OCI-LY1 (cell line): ENCODE measurements around the gene ZNF808.
"Not testable (repeated sequence)": the region's sequence is repeated elsewhere in the genome, so short reads cannot be mapped to it uniquely, and the experiment has no call there.

ENCODE experiments used
- H2AFZ ChIP-seq: fragments of 200-600 bp; sonication (generic), shearing (Covaris generic); 2 replicates; pipeline ENCODE4 v1.6.0; 2014; ENCODE audit warnings: antibody characterized with exemption, mild to moderate bottlenecking, low read length
- H3F3A ChIP-seq: fragments of 200-600 bp; sonication (generic), shearing (Covaris generic); 2 replicates; pipeline ENCODE4 v1.6.0; 2014; ENCODE audit warnings: mild to moderate bottlenecking, antibody characterized with exemption, low read length, moderate library complexity; ENCODE audit not compliant: insufficient read depth
- H3K27ac ChIP-seq: fragments of 200-600 bp; sonication (generic); 2 replicates; pipeline ENCODE4 v1.5.1; 2014; ENCODE audit warnings: low read length, mixed run types, mild to moderate bottlenecking, low read depth; ENCODE audit not compliant: poor library complexity, severe bottlenecking
- H3K27me3 ChIP-seq: fragments of 200-600 bp; sonication (generic); 2 replicates; pipeline ENCODE4 v1.6.0; 2014; ENCODE audit warnings: antibody characterized with exemption, mild to moderate bottlenecking, low read length, moderate library complexity; ENCODE audit not compliant: insufficient read depth
- H3K36me3 ChIP-seq: fragments of 200-600 bp; sonication (generic); 2 replicates; pipeline ENCODE4 v1.6.1; 2014; ENCODE audit warnings: mild to moderate bottlenecking, antibody characterized with exemption, low read length, moderate library complexity, mixed read lengths; ENCODE audit not compliant: insufficient read depth
- H3K4me1 ChIP-seq: fragments of 200-600 bp; sonication (generic); 2 replicates; pipeline ENCODE4 v1.5.1; 2014; ENCODE audit warnings: mild to moderate bottlenecking, low read length, moderate library complexity; ENCODE audit not compliant: insufficient read depth, severe bottlenecking
- H3K4me2 ChIP-seq: fragments of 200-600 bp; sonication (generic), shearing (Covaris generic); 2 replicates; pipeline ENCODE4 v1.6.1; 2014; ENCODE audit warnings: low read length
- H3K4me3 ChIP-seq: fragments of 200-600 bp; sonication (generic); 2 replicates; pipeline ENCODE4 v1.5.1; 2014; ENCODE audit warnings: low read length, low read depth, mild to moderate bottlenecking, mixed read lengths; ENCODE audit not compliant: poor library complexity, severe bottlenecking
- H3K79me2 ChIP-seq: fragments of 200-600 bp; shearing (Covaris generic); 2 replicates; pipeline ENCODE4 v1.6.1; 2016; ENCODE audit warnings: mixed run types, low read length, mixed read lengths; ENCODE audit not compliant: insufficient read depth
- H3K9ac ChIP-seq: fragments of 200-600 bp; sonication (generic), shearing (Covaris generic); 2 replicates; pipeline ENCODE4 v1.6.1; 2014; ENCODE audit warnings: mild to moderate bottlenecking, low read length, mixed read lengths
- H3K9me2 ChIP-seq: fragments of 200-600 bp; sonication (generic), shearing (Covaris generic); 2 replicates; pipeline ENCODE4 v1.6.1; 2014; ENCODE audit warnings: low read depth, mild to moderate bottlenecking, low read length, mixed read lengths
- H3K9me3 ChIP-seq: fragments of 200-600 bp; shearing (Covaris generic); 2 replicates; pipeline ENCODE4 v1.6.1; 2014; ENCODE audit warnings: low read length, mixed read lengths
- H4K20me1 ChIP-seq: fragments of 200-600 bp; sonication (generic), shearing (Covaris generic); 2 replicates; pipeline ENCODE4 v1.6.0; 2016; ENCODE audit warnings: mild to moderate bottlenecking, low read length; ENCODE audit not compliant: insufficient read depth
- EZH2 ChIP-seq: fragments of 200-600 bp; sonication (generic), shearing (Covaris generic); IDR thresholded peaks from 2 replicates; pipeline ENCODE4 v1.8.0; 2017; ENCODE audit warnings: borderline replicate concordance, mixed run types, mild to moderate bottlenecking, antibody characterized with exemption, low read length, moderate library complexity, mixed read lengths
- TF ChIP-seq, protein P1 (sequence below): fragments of 200-600 bp; sonication (generic), shearing (Covaris generic); IDR thresholded peaks from 2 replicates; pipeline ENCODE4 v1.5.1; 2017; ENCODE audit warnings: mild to moderate bottlenecking, antibody characterized with exemption, low read length, moderate library complexity, mixed read lengths

The ZNF808 gene

GRCh38 chr19:52516191-52516590, 11.3 kb upstream of the ZNF808 start:
- H3K9me3 ChIP-seq, result no peaks in the 10 kb centered on the region; the same call in 1 of the 2 replicates
- no peak overlapping the region for H3K27ac ChIP-seq
- no peak for TF ChIP-seq EZH2
- TF ChIP-seq, protein P1, sequence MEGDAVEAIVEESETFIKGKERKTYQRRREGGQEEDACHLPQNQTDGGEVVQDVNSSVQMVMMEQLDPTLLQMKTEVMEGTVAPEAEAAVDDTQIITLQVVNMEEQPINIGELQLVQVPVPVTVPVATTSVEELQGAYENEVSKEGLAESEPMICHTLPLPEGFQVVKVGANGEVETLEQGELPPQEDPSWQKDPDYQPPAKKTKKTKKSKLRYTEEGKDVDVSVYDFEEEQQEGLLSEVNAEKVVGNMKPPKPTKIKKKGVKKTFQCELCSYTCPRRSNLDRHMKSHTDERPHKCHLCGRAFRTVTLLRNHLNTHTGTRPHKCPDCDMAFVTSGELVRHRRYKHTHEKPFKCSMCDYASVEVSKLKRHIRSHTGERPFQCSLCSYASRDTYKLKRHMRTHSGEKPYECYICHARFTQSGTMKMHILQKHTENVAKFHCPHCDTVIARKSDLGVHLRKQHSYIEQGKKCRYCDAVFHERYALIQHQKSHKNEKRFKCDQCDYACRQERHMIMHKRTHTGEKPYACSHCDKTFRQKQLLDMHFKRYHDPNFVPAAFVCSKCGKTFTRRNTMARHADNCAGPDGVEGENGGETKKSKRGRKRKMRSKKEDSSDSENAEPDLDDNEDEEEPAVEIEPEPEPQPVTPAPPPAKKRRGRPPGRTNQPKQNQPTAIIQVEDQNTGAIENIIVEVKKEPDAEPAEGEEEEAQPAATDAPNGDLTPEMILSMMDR, result no peak

GRCh38 chr19:52518646-52519045, 8.8 kb upstream of the ZNF808 start:
- Histone ChIP-seq H3F3A (no peaks in the 10 kb centered on the region), H3K9me3 (peaks cover 4% of the 10 kb centered on the region; the same call in 1 of the 2 replicates), H3K79me2 (no peaks in the 10 kb centered on the region), H4K20me1 (no peaks in the 10 kb centered on the region), H3K4me1 (no peaks in the 10 kb centered on the region), H3K27ac (no peak overlapping the region), H3K4me2 (no peak overlapping the region), H3K4me3 (no peak overlapping the region), H3K27me3 (no peaks in the 10 kb centered on the region), H3K36me3 (no peaks in the 10 kb centered on the region), H3K9ac (no peak overlapping the region), H3K9me2 (no peaks in the 10 kb centered on the region), H2AFZ (no peak overlapping the region)
- TF ChIP-seq EZH2, result no peak
- TF ChIP-seq, protein P1, result no peak

More at GRCh38 chr19:52516191-52516590, 11.3 kb upstream of the ZNF808 start:
- Histone ChIP-seq H4K20me1 (no peaks in the 10 kb centered on the region), H3K9ac (no peak overlapping the region), H3K4me3 (no peak overlapping the region), H3K27me3 (no peaks in the 10 kb centered on the region), H2AFZ (no peak overlapping the region), H3K9me2 (no peaks in the 10 kb centered on the region), H3K36me3 (no peaks in the 10 kb centered on the region), H3K4me2 (no peak overlapping the region), H3K4me1 (no peaks in the 10 kb centered on the region), H3K79me2 (no peaks in the 10 kb centered on the region), H3F3A (no peaks in the 10 kb centered on the region)

DNA sequence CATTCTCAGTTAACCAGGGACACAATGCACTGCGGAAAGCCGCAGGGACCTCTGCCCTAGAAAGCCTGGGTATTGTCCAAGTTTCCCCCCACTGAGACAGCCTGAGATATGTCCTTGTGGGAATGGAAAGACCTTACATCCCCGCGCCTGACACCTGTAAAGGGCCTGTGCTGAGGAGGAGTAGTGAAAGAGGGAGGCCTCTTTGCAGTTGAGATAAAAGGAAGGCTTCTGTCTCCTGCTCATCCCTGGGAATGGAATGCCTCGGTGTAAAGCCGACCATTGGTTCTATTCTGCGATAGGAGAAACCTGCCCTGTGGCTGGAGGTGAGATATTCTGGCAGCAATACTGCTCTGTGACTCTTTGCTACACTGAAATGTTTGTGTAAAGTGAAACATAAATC, 8.3 kb upstream of the ZNF808 start:
- H3K4me2 ChIP-seq, H3F3A ChIP-seq, H3K9ac ChIP-seq, H3K27ac ChIP-seq, H3K4me3 ChIP-seq, H3K79me2 ChIP-seq, H3K27me3 ChIP-seq, H3K9me2 ChIP-seq, H4K20me1 ChIP-seq, H2AFZ ChIP-seq, H3K36me3 ChIP-seq, H3K9me3 ChIP-seq, H3K4me1 ChIP-seq: not testable (repeated sequence)

- H3K9ac ChIP-seq, result no peak overlapping the region
- no peaks in the 10 kb centered on the region for H3K79me2 ChIP-seq
- no peak overlapping the region for H3K4me2 ChIP-seq
- no peaks in the 10 kb centered on the region for H3K27me3 ChIP-seq
- TF ChIP-seq EZH2, result no peak
- TF ChIP-seq, protein P1, result no peak
- H3K4me3 ChIP-seq, result no peak overlapping the region
- H3K4me1 ChIP-seq, result no peaks in the 10 kb centered on the region
- H3K9me3 ChIP-seq, result peaks cover 4% of the 10 kb centered on the region; the same call in 1 of the 2 replicates
- no peak overlapping the region for H2AFZ ChIP-seq
- no peaks in the 10 kb centered on the region for H3K9me2 ChIP-seq
- no peak overlapping the region for H3K27ac ChIP-seq
- no peaks in the 10 kb centered on the region for H3F3A ChIP-seq
- no peaks in the 10 kb centered on the region for H3K36me3 ChIP-seq
- H4K20me1 ChIP-seq, result no peaks in the 10 kb centered on the region
These were observed 7.5 kb upstream of the ZNF808 start for GRCh38 chr19:52520013-52520412.
